ENCODE results near the gene VAC14.

DNA sequence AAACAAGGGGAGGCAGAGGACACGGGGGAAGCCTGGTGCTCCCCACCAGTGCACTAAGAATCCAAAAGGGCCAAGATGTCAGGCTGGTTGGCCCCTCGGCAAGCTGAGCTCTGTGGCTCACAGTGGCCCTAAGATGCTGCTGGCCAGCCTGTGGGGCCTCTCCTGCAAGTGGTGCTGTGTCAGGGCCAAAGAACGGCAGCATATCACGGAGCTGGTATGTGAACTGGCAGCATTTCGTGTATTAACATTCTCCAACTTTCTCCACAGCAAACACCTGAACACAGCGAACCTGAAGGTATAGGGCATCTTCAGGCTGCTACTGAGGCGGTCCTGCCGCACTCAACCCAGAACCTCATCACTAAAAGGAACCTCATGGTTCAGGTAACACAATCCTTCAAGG, 34.8 kb downstream of the VAC14 start:
- TF ChIP-seq POLR2AphosphoS5 (IDR thresholded peaks at IDR 0.05; ENCODE audit: borderline replicate concordance, low read depth, low read length) (no peak), EZH2 (IDR thresholded peaks at IDR 0.05) (no peak), FOXP2 (optimal IDR thresholded peaks at IDR 0.05; ENCODE audit: control extremely low read depth, extremely low read length, insufficient read depth) (no peak)
